UCSD-AML1 (cell line): ENCODE results near the gene KAT6B.
"Not testable (repeated sequence)": the region's sequence is repeated elsewhere in the genome, so short reads cannot be mapped to it uniquely, and the experiment has no call there.

ENCODE experiments used
- DNase-seq: peaks from one replicate; lab custom pipeline; 2025; ENCODE audit not compliant: unreplicated experiment; lab: John Stamatoyannopoulos, UW

Gene KAT6B

DNA sequence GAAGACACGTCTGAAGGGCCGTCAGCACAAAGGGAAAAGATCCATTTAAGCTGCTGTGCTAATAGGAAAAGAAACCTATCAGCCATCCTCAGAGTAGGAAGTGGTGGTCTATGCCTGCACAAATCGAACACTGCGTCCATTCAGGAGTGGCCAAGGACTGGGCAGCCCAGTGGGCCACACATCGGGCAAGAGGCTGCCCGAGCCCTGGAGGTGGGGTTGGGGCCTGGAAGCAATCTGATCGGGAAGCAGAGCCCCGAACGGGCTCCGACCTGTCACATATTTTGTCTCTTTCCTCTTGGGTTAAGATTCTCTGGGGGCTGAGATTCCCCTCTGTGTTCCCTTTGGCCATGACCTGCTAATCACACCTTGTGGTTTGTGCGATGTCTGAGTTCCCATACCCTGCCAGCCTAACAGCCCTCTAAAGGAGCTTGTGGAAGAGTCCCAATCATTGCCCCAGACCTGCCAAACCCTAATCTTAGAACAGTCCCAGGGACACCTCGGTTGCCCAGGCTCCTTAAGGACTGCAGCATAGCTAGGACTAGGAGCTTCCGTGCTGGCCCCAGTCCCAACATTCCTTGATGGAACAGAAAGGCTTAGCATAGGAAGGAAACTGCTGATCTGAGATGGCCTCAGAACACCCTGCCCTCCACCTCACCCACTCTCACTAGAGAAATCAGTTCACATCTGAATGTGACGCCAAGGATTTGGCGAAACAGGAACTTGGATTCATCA is 207.2 kb downstream of the KAT6B start:
- DNase-seq, result no peak

DNA sequence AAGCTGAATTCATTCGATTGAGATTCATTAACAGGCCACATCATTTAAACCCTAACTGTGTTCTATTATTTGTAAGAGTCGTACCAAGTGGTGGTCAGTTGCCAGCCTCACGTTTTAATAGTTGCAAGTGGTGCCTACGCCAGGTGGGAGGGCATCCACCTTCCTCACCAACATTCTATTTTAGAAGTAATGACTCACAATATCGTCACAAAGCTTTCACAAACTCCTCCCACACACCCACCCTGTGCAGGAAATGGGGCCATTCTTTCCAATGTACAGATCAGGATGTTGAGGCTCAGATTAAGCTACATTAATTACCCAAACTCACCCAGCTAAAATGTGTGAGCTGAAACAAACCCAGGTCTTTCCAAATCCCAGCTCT is 207.7 kb downstream of the KAT6B start:
- DNase-seq, result no peak

DNA sequence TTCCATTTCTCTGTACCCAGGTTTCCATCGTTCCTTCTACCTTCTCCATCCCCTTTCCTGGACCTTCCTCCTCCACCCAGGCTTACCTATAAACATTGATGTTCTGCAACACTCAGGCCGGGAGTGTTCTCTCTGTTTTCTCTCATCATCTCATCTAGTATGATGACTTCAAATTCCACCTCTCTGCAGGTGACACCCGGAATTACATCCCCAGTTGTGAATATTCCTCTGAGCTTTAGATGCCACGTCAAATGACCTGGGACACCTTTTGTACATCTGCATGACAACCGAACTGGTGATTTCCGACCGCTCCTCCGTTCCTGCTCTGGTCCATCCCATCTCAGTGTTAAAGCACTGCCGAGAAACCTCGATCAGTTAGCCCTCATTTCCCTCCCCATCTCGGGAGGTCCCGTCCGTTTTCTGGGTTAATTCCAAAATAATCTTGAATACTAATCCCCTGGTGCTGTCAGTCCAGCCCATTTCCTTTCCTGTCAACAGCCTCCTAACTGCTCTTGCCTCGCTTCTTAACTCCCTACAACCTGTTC is 208.4 kb downstream of the KAT6B start:
- DNase-seq, result no peak

DNA sequence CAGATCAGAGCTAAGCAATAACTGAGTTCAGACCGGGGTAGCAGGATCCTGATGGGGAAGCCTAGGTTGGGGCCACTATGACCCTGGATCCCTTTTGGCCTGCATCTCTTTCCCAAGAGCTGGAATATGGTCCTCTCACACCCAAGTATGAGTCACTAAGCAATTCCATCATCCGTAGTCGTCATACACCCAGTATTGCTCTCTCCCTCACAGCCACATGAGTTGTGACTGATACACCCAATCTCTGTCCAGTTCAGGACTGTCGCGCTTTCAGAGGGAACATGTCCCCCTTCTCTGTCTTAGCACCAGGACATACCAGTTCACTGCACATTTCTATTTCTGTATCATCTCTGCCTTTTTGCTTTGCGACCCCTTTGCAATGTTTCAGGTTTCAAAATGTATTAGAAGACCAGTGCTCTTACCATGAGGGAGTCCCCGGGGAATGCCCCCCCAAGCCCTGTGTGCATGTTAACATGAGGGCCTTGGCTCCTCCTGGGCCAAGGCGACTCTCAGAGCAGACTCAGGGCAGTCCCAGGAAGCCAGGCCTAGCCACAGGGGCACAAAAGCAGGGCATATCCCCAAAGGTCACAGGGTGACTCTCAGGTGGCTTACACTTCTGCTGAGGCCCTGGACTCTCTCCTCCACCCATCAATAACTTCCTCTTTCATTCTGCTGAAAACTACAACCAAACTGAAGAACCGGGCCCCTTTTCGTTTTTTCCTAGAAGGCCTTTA is 209.7 kb downstream of the KAT6B start:
- DNase-seq, result no peak

DNA sequence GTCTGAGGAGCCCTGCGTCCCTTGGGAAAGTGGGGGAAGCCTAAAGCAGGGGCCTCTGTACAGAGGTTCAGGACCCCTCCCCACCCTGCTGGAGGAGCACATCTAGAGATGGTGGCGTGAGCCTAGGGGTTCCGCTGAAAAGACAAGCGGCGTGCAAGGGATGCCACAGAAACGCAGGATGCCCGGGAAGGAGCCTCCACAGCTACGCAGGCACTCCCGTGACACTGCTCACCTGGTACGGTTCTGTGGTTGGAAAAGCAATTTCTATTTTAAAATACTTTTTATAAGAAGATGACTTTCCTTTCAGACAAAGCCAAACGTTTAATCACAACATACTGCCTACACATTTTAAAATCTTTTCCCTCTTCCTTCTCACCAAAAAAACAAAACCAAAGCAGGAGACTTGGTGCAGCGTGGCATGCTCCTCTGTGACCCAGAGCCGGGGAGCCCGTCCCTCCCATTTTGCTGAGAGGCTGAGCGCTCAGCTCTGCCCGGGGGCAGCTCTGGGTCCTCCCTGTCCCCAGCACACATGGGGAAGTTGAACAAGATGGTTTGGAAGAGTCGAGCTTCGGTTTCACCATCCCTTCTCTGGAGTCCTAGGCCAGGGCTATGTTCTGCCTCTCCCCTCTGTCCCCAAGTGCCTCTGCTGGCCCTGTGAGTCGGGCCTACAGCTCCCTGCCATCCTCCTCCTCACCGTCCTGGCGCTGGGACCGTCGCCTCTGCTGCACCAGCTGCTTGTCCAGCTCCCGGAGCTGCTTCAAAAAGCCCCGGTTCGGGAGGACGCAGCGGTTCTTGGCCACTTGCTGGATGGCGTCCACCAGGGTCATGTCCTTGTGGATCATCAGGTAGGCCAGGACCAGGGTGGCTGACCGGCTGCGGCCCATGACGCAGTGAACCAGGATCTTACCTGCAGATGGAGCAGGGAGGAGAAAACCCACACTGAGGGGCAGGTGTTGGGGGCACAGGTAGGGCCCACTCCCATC is 211.1 kb downstream of the KAT6B start:
- DNase-seq, result no peak

DNA sequence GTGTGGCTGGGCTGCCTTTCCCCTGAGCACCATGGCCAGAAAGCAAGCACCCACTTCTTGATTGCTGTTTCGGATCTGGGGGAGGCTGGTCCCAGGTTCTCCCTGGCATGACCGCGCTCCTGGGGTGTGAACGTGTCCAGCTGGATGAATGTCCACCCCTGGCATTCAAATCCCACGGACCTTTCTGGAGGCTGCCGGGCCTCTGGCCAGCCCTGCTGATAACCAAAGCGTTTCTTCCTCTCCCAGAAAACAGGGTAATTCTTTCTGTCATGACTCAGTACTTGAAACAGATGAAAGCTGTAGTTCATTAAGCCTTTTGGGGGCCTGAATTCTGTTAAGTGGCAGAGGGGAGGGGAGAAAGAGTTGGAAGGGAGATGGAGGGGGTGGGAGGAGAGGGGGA is 211.9 kb downstream of the KAT6B start:
- DNase-seq, result no peak

DNA sequence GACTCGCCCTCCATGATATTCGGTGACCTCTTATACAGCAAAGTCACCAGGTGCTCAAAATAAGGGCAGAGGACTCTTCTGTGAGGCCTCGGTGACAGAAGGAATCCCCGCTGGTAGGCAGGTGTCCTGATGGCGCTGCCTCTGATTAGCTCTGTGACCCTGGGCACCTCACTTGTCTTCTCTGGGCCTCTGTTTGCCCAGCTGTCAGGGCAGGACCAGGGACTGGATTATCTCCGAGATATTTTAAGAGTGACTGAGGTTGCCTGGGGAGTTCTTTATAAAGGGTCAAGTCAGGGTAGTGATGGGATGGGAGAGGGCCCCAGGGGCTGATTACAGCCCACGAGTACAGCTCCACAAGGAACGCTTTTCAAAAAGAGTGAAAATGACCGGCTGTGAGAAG is 214.2 kb downstream of the KAT6B start:
- DNase-seq, result no peak

DNA sequence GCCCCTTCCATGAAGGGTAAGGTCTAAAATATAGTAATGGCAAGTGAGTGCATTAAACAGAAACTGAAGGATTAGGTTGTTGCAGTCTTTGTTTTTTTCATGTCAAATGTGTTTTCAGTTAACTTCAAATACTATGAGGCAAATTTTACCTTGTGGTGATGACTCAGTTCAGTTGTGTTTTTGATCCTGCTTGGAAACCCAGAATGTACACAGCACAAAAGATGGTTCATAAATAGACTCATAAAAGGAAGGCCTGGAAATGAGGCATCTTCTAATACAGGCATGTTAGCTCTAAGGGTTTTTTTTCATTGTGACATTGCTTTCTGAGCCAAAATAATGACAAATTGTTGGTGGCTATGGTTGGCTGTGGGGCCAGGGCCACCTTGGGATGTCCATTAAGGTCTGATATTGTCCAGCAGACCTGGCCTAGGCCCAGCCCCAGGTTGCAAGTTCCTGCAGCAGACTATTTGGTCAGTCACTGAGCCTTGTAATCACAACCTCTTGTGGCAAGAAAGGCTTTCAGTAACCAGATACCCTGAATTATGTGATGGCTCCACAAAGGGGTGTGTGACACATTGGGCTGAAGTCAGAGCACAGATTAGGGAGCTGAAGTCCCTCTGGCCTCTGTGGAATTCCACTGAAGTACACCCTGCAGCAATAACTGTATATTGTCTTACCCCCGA is 216.0 kb downstream of the KAT6B start:
- no peak for DNase-seq

DNA sequence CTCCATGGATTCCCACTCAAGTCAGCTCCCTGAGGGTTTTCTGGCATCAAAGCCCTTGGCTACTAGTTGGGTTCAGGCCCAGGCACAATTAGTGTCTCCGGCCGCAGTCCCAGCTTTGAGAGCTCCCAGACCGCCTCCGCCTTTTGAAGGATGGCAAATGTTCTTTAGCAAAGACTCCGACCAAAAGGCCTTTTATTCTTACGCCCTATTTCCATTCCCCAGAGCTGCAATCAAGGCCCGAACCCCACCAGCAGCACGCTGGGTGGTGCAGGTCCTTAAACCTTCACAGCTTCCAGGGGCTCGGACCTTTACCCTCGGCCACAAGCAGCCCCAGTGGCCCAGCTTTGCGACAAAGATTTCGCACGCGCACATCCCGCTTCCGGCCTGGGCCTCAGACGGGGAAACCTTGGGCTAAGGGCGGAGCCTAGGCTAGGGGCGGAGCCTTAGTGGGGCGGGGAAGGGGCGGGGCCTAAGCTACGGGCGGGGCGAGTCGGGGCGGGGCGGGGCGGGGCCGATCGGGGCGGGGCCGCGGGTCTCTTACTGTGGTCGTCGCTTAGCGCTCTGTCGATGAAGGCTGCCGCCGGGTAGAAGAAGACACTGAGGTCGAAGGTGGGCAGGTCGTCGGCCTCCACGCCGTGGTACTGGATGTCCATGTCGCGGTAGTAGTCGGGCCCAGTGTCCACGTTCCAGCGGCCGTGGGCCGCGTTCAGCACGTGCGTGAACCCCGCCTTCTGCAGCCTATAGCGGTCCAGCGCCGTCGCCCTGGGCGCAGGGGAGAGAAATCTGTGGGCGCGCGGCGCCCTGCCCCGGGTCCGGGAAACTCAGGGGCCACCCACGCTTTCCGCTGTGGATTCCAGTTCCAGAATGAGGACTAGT is 217.1 kb downstream of the KAT6B start:
- no peak for DNase-seq

DNA sequence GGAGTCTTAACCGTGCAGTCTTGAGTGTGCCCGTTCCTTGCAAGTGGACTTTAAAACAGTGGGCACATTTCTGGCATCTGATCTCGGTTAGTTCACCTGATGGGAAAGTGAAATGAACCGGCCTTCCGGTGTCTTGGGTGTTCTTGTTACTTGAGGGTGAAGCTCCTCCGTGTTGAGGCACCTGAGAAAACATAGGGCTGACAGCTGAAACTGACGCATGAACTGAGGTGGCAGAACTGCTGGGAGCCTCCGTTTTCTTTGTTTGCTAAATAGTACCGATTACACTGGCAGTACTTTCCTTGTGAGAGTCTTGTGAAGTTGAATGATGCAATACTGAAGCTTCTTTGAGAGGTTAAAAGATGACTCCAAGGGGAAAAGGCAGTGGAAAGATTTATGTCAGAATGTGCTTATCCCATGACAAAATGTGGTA is 222.3 kb downstream of the KAT6B start:
- DNase-seq, result no peak

DNA sequence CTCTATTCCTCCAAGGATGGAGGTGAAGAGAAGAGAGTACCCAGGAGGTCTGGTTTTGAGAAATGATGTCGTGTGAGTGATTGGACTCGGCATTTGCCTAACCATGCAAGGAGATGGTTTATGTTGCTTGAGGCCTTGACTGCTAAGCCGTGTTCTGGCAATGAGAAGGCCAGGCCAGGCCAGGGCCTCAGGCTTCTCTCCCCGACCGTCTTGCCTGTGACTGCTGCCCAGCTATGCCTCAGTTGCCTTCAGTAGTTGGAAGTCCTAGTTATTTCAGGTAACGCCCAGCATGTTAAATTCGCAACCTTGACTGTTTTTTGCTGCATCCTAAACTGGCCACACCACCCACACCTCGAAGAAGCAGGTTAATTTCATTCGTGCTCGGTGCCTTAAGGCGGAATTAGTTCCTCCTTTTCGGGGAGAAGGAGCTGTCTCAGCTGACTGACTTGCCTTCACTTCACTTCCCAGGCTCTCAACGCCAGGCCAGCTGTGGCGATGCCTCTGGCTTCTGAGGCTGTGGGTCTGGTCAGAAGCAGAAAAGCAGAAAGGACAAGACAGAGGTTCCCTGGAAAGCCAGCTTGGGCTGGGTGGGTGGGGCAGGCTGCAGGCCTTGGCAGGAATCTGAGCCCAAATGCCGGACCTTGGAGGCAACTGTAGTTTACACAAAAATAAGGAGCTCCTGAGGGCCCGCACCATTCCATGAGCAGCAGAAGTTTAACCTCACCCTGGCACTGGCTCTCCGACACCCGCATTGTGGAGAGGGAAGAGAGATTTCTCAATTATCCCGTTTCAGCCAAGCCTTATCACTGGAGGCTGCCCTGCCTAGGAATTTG is 223.1 kb downstream of the KAT6B start:
- DNase-seq, result no peak

DNA sequence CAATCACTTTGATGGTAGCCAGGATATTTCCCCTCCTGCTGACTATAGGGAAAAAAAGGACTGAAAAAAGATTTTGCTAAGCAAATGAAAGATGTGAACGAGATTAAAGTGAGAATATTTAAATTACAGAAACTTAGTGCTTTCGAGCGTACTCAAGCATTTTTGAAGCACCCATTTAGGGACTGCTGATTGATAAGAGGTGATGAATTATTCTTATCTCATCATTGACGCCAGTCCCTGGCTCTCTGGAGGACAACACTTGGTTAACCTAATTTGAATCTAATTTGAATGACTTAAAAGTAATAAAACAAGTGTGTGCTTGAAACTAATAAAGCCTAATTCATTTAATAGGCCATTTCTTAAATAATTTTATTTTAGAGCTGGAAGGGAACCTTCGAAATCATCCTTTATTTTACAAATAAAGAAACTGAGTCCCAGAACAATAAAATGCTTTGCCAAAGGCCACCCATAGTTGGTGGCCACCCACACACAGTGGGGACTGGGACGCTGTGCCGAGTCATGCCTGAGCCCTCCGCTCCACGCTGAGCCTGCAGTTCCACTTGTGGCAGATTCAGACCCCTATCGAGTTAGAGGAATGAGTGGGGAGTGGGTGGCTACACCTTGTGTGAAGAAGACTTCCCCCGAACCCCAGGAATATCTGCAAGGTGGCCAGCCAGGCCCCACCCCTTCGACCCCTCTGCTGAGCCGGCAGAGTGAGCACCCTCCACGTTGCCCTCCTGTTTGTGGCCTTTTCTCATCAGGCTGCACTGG is 223.9 kb downstream of the KAT6B start:
- DNase-seq, result no peak

DNA sequence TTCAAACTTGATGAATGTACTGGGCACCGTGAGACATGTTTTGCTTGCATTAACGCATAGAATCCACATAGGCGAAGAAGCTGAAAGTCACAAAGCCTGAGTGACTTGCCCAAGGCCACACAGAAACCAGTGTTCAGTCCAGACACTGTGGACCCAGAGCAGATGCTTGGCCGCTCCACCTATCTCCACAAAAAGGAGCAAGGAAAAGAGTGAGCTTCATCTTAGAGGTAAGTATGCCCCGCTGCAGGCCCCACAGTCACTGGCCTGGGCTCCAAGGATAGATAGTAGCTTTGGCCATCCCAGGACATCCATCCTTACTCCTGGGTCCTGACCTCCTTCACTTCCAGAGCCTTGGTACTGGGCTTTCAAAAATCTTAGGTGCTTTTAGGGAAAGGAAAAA is 224.9 kb downstream of the KAT6B start:
- DNase-seq, result no peak

DNA sequence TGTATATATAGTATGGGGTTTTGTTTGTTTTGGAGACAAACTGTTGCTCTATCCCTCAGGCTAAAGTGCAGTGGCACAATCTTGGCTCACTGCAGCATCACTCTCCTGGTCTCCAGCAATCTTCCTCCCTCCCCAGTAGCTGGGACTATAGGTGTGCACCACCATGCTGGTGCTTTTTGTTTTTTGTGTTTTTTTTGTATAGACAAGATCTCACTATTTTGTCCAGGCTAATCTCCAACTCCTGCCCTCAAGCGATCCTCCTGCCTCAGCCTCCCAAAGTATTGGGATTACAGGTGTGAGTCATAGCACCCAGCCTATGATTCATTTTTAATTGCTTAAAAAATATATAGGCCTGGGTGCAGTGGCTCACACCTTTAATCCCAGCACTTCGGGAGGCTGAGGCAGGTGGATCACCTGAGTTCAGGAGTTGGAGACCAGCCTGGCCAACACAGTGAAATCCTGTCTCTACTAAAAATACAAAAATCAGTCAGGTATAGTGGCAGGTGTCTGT is 229.6 kb downstream of the KAT6B start:
- not testable (repeated sequence) for DNase-seq

DNA sequence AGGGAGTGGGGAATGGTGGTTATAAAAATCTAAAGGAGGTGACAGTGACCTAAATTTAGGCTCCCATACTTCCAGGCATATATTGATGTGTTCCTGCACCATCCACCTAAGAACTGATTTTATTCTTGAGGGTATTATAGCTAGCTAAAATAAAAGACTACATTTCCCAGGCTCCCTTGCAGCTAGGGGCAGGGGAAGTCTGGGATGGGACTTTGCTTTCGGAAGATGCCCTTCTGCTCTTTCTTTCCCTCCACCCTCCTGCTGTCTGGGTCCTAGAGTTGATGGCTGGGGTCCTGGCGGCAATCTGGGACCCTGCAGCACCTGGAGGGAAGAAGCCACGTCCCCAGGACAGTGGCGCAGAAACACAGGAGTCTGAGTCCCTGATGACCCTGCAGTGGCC is 231.3 kb downstream of the KAT6B start:
- DNase-seq, result no peak

DNA sequence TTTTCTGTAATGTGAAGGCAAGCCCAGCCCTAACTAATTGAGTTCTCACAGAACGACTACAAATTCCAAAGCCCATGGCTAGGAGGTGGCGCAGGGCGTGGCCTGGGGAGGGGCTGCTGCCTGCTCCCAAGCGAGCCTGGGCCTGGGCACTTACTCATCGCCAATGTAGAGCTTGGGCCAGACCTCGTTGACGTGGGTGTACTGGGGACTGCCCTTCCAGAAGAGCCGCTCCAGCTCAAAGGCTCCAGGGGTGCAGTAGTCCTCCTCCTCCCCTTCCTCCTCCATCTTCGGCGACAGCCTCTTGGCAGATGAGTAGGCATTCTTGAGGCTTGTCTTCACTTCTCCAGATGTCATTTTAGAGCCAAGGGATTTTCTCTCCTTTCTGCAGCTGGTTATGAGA is 231.8 kb downstream of the KAT6B start:
- DNase-seq, result no peak

DNA sequence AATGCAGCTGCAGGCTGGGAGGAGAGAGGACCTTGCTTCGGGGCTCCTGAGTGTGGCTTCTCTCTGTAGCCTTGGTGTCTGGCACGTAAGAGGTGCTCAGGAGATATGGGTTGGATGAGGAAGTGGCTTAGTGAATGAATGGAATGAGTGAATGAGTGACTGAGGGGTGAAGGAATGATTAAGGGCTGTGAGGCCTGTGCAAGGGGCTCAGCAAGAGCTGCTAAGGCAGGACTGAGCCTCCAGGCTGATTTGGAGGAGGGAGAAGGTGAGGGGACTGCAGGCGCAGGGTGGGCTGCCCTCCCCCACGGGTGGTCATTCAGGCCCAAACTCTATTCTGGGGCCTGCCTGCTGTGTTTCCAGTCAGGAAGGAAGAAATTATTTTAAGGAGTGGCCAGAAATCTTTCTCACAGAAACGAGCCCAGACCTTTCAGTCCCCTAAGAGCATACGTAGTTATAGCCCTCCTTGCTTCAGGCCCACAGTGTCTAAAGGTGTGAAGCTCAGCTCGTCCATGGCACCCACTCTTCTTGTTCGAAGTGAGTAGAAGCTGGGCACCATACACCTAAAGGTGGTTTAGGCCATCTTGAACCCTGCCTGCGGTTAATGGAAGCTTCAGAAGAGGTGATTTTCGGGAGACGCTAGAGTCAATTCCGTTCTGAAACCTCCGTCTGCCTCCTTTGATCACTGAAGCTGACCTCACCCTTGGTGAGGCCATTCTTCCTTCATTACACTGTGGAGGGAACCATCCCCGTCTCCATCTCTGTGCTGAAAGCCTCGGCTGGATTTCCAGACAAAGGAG is 235.5 kb downstream of the KAT6B start:
- DNase-seq, result peak; percentile 49
